Skeletal muscle satellite cell (primary cell): ENCODE data around the gene CYB5R3.
"Not testable (repeated sequence)": the region's sequence is repeated elsewhere in the genome, so short reads cannot be mapped to it uniquely, and the experiment has no call there.

Source experiments
- H3K27me3 ChIP-seq: 2 replicates; pipeline ENCODE4 v1.7.0; 2013; ENCODE audit warnings: low read length; ENCODE audit not compliant: control insufficient read depth, insufficient read depth
- H3K36me3 ChIP-seq: 2 replicates; pipeline ENCODE4 v1.7.0; 2013; ENCODE audit warnings: mild to moderate bottlenecking, control low read depth, low read length; ENCODE audit not compliant: insufficient read depth
- H3K4me1 ChIP-seq: 2 replicates; pipeline ENCODE4 v1.7.0; 2013; ENCODE audit warnings: low read length; ENCODE audit not compliant: control insufficient read depth, insufficient read depth
- H3K4me2 ChIP-seq: 2 replicates; pipeline ENCODE4 v1.7.0; 2013; ENCODE audit warnings: mild to moderate bottlenecking, low read length
- H3K4me3 ChIP-seq: 2 replicates; pipeline ENCODE4 v1.7.0; 2013; ENCODE audit warnings: low read length
- H3K9ac ChIP-seq: 2 replicates; pipeline ENCODE4 v1.7.0; 2013; ENCODE audit warnings: mild to moderate bottlenecking, low read depth, low read length, moderate library complexity
- H3K9me3 ChIP-seq: replicated peaks from 2 replicates; pipeline ENCODE4 v1.7.0; 2013; ENCODE audit warnings: mild to moderate bottlenecking, control low read depth, low read length

Gene CYB5R3

GRCh38 chr22:42615860-42616175 is 33.4 kb downstream of the CYB5R3 start:
- Histone ChIP-seq H3K9ac (peak overlapping the region; percentile 26), H3K4me1 (peaks cover 41% of the 10 kb centered on the region), H3K4me2 (peak overlapping the region; percentile 48), H3K4me3 (peak overlapping the region; percentile 29), H3K36me3 (peaks cover 29% of the 10 kb centered on the region)
- H3K9me3 ChIP-seq, H3K27me3 ChIP-seq: not testable (repeated sequence)

GRCh38 chr22:42615092-42615859 is 33.9 kb downstream of the CYB5R3 start:
- peaks cover 34% of the 10 kb centered on the region for H3K36me3 ChIP-seq
- H3K9ac ChIP-seq, result peak overlapping the region; percentile 97
- peak overlapping the region; percentile 89 for H3K4me3 ChIP-seq
- no peaks in the 10 kb centered on the region for H3K9me3 ChIP-seq
- H3K4me1 ChIP-seq, result peaks cover 38% of the 10 kb centered on the region
- peak overlapping the region; percentile 94 for H3K4me2 ChIP-seq
- no peaks in the 10 kb centered on the region for H3K27me3 ChIP-seq

- Histone ChIP-seq H3K4me2 (peak within 1 kb of the TSS; percentile 94), H3K27me3 (no peaks in the 10 kb centered on the region), H3K9me3 (no peaks in the 10 kb centered on the region), H3K36me3 (peaks cover 27% of the 10 kb centered on the region), H3K4me3 (peak within 1 kb of the TSS; percentile 89), H3K4me1 (peaks cover 37% of the 10 kb centered on the region), H3K9ac (peak within 1 kb of the TSS; percentile 97)
Measured at GRCh38 chr22:42614312-42615091, 34.7 kb downstream of the CYB5R3 start, which contains the start of gene POLDIP3. Gene POLDIP3, minus strand, starts transcription at chr22:42614883. Its CDS starts 26 bp downstream, at chr22:42614857.

GRCh38 chr22:42613872-42614301 is 35.3 kb downstream of the CYB5R3 start:
- Histone ChIP-seq H3K27me3 (no peaks in the 10 kb centered on the region), H3K36me3 (peaks cover 21% of the 10 kb centered on the region), H3K9ac (peak overlapping the region; percentile 97), H3K4me3 (peak overlapping the region; percentile 89), H3K4me1 (peaks cover 43% of the 10 kb centered on the region), H3K9me3 (no peaks in the 10 kb centered on the region), H3K4me2 (peak overlapping the region; percentile 94)

GRCh38 chr22:42612336-42612735 is 36.9 kb downstream of the CYB5R3 start:
- Histone ChIP-seq H3K27me3 (no peaks in the 10 kb centered on the region), H3K36me3 (peaks cover 22% of the 10 kb centered on the region), H3K4me2 (peak overlapping the region; percentile 94), H3K9ac (peak overlapping the region; percentile 16), H3K4me1 (peaks cover 52% of the 10 kb centered on the region), H3K4me3 (no peak overlapping the region), H3K9me3 (no peaks in the 10 kb centered on the region)

GRCh38 chr22:42611051-42611450 is 38.1 kb downstream of the CYB5R3 start:
- Histone ChIP-seq H3K9ac (no peak overlapping the region), H3K4me3 (no peak overlapping the region), H3K9me3 (no peaks in the 10 kb centered on the region), H3K4me2 (no peak overlapping the region), H3K27me3 (no peaks in the 10 kb centered on the region), H3K4me1 (peaks cover 48% of the 10 kb centered on the region), H3K36me3 (peaks cover 22% of the 10 kb centered on the region)

GRCh38 chr22:42610186-42610585 is 39.0 kb downstream of the CYB5R3 start:
- H3K9ac ChIP-seq, result no peak overlapping the region
- H3K4me1 ChIP-seq, result peaks cover 44% of the 10 kb centered on the region
- no peak overlapping the region for H3K4me3 ChIP-seq
- no peaks in the 10 kb centered on the region for H3K9me3 ChIP-seq
- H3K36me3 ChIP-seq, result peaks cover 22% of the 10 kb centered on the region
- H3K4me2 ChIP-seq, result no peak overlapping the region
- no peaks in the 10 kb centered on the region for H3K27me3 ChIP-seq

- peak overlapping the region; percentile 67 for H3K9ac ChIP-seq
- H3K4me3 ChIP-seq, result peak overlapping the region; percentile 55
- peaks cover 26% of the 10 kb centered on the region for H3K36me3 ChIP-seq
- peaks cover 48% of the 10 kb centered on the region for H3K4me1 ChIP-seq
- H3K4me2 ChIP-seq, result peak overlapping the region; percentile 78
- H3K9me3 ChIP-seq, result no peaks in the 10 kb centered on the region
- no peaks in the 10 kb centered on the region for H3K27me3 ChIP-seq
Measured at GRCh38 chr22:42608823-42609361, 40.3 kb downstream of the CYB5R3 start.

- Histone ChIP-seq H3K9me3 (no peaks in the 10 kb centered on the region), H3K27me3 (no peaks in the 10 kb centered on the region), H3K9ac (peak overlapping the region; percentile 67), H3K4me2 (peak overlapping the region; percentile 78), H3K36me3 (peaks cover 28% of the 10 kb centered on the region), H3K4me3 (peak overlapping the region; percentile 55), H3K4me1 (peaks cover 47% of the 10 kb centered on the region)
Measured at GRCh38 chr22:42608136-42608822, 40.9 kb downstream of the CYB5R3 start.

GRCh38 chr22:42607641-42608040 is 41.6 kb downstream of the CYB5R3 start:
- H3K4me2 ChIP-seq, H3K9ac ChIP-seq, H3K9me3 ChIP-seq, H3K4me3 ChIP-seq, H3K27me3 ChIP-seq: not testable (repeated sequence)
- peaks cover 40% of the 10 kb centered on the region for H3K4me1 ChIP-seq
- peaks cover 30% of the 10 kb centered on the region for H3K36me3 ChIP-seq

- H3K27me3 ChIP-seq, result no peaks in the 10 kb centered on the region
- peaks cover 39% of the 10 kb centered on the region for H3K36me3 ChIP-seq
- no peaks in the 10 kb centered on the region for H3K9me3 ChIP-seq
- H3K4me3 ChIP-seq, result no peak overlapping the region
- H3K4me1 ChIP-seq, result peaks cover 18% of the 10 kb centered on the region
- no peak overlapping the region for H3K9ac ChIP-seq
- H3K4me2 ChIP-seq, result no peak overlapping the region
Measured at GRCh38 chr22:42604403-42604802, 44.8 kb downstream of the CYB5R3 start.
